HepG2 (cell line): ENCODE measurements around the gene DNMBP. TPM values are rescaled to one million over a fixed set of nuclear protein-coding genes. Genes with fewer than 3 reads are reported as not detected.

Source experiments
- CENPBD1 ChIP-seq: sonication (generic); formaldehyde crosslinking; IDR thresholded peaks from 2 replicates; pipeline ENCODE4 v1.8.0; 2022; ENCODE audit warnings: missing genetic modification reagents, low read depth, mild to moderate bottlenecking, borderline replicate concordance
- CREM ChIP-seq, 2 experiments: sonication (generic) in 1 of 2; formaldehyde crosslinking in 1 of 2; IDR thresholded peaks; 2 replicates each; pipeline versions ENCODE4 v1.4.0 to v1.6.1; 2016 to 2020; ENCODE audit warnings: antibody characterized with exemption in 1 of 2, mild to moderate bottlenecking in 1 of 2, missing genetic modification reagents in 1 of 2
- FOXO1 ChIP-seq: sonication (generic); formaldehyde crosslinking; IDR thresholded peaks from 2 replicates; pipeline ENCODE4 v1.4.0; 2020; ENCODE audit warnings: missing genetic modification reagents
- GATAD1 ChIP-seq: IDR thresholded peaks from 2 replicates; pipeline ENCODE4 v1.6.1; 2016; ENCODE audit warnings: missing genetic modification reagents, missing compliant biosample characterization
- HNRNPL ChIP-seq: fragments of 200-400 bp; formaldehyde crosslinking; IDR thresholded peaks from 2 replicates; pipeline ENCODE4 v1.6.1; 2017; ENCODE audit warnings: mild to moderate bottlenecking, low read depth, low read length
- JUNB ChIP-seq: sonication (generic); formaldehyde crosslinking; IDR thresholded peaks from 2 replicates; pipeline ENCODE4 v1.8.0; 2022; ENCODE audit warnings: missing genetic modification reagents, mild to moderate bottlenecking, borderline replicate concordance
- KLF11 ChIP-seq: IDR thresholded peaks from 2 replicates; pipeline ENCODE4 v1.6.1; 2016; ENCODE audit warnings: missing compliant biosample characterization
- MYC ChIP-seq: sonication (generic); formaldehyde crosslinking; IDR thresholded peaks from 2 replicates; pipeline ENCODE4 v1.9.0; 2021; ENCODE audit warnings: missing genetic modification reagents, borderline replicate concordance
- NFE2 ChIP-seq: sonication (generic); formaldehyde crosslinking; IDR thresholded peaks from 2 replicates; pipeline ENCODE4 v1.4.0; 2020; ENCODE audit warnings: missing genetic modification reagents
- NRL ChIP-seq: sonication (generic); formaldehyde crosslinking; IDR thresholded peaks from 2 replicates; pipeline ENCODE4 v1.5.0; 2020; ENCODE audit warnings: missing genetic modification reagents, mild to moderate bottlenecking, moderate library complexity, borderline replicate concordance
- RBM22 ChIP-seq: fragments of 200-400 bp; formaldehyde crosslinking; optimal IDR thresholded peaks from 2 replicates; pipeline ENCODE3; 2017; ENCODE audit warnings: mild to moderate bottlenecking, low read length, moderate library complexity
- RNF2 ChIP-seq: fragments of 450-650 bp; conservative IDR thresholded peaks from 2 replicates; pipeline ENCODE4 v1.6.1; 2016; ENCODE audit warnings: low read depth
- SATB2 ChIP-seq: sonication (generic); formaldehyde crosslinking; IDR thresholded peaks from 2 replicates; pipeline ENCODE4 v1.5.0; 2020; ENCODE audit warnings: missing genetic modification reagents
- SKI ChIP-seq: fragments of 450-650 bp; IDR thresholded peaks from one replicate; pipeline ENCODE4 v1.6.1; 2018; ENCODE audit warnings: mild to moderate bottlenecking; ENCODE audit not compliant: partially characterized antibody
- SRSF1 ChIP-seq: fragments of 200-400 bp; formaldehyde crosslinking; optimal IDR thresholded peaks from 2 replicates; pipeline ENCODE3; 2017; ENCODE audit warnings: mild to moderate bottlenecking, low read depth, low read length, moderate library complexity
- SRSF4 ChIP-seq: fragments of 200-400 bp; formaldehyde crosslinking; IDR thresholded peaks from one replicate; pipeline ENCODE4 v1.6.1; 2018; ENCODE audit warnings: mild to moderate bottlenecking, low read depth, low read length, moderate library complexity; ENCODE audit not compliant: poor library complexity, severe bottlenecking
- YY1 ChIP-seq: IDR thresholded peaks from 2 replicates; pipeline ENCODE4 v1.6.1; 2011; ENCODE audit warnings: low read length, low read depth, moderate library complexity, mild to moderate bottlenecking; ENCODE audit not compliant: insufficient read depth, insufficient replicate concordance
- ZBTB40 ChIP-seq, 2 experiments: fragments of 450-650 bp in 1 of 2; sonication (generic) in 1 of 2; formaldehyde crosslinking in 1 of 2; IDR thresholded peaks; 2 replicates each; pipeline versions ENCODE4 v1.6.1 to v1.8.0; 2016 to 2022; ENCODE audit warnings: antibody characterized with exemption in 1 of 2, mild to moderate bottlenecking in 1 of 2, missing genetic modification reagents in 1 of 2
- ZC3H13 ChIP-seq: sonication (generic); formaldehyde crosslinking; IDR thresholded peaks from 2 replicates; pipeline ENCODE4 v1.8.1; 2023; ENCODE audit warnings: mild to moderate bottlenecking, missing genetic modification reagents, moderate library complexity
- ZNF3 ChIP-seq: IDR thresholded peaks from 2 replicates; pipeline ENCODE4 v1.7.0; 2017; ENCODE audit warnings: inconsistent platforms
- ZNF333 ChIP-seq: sonication (generic); formaldehyde crosslinking; IDR thresholded peaks from 2 replicates; pipeline ENCODE4 v1.4.0; 2020; ENCODE audit warnings: mild to moderate bottlenecking, missing genetic modification reagents, borderline replicate concordance
- ZNF343 ChIP-seq: sonication (generic); formaldehyde crosslinking; IDR thresholded peaks from 2 replicates; pipeline ENCODE4 v1.4.0; 2020; ENCODE audit warnings: mild to moderate bottlenecking, missing genetic modification reagents
- ZNF766 ChIP-seq: sonication (generic); formaldehyde crosslinking; IDR thresholded peaks from 2 replicates; pipeline ENCODE4 v1.5.0; 2020; ENCODE audit warnings: missing genetic modification reagents, borderline replicate concordance
- polyA plus RNA-seq, 8 experiments: library from polyadenylated mRNA; depleted of rRNA in 3 of 8; stranded (reverse) in 7 of 8; unstranded in 1 of 8; fragments of >200 nt; fragmentation: Illumina TruSeq in 4 of 8; extraction: Trizol in 4 of 8; gene quantifications; 2 replicates each; pipeline versions ENCODE4 v1.2.1 to v1.2.3, GENCODE V29; 2011 to 2016; ENCODE audit warnings: low read depth in 4 of 8, missing spikeins in 1 of 8, mixed read lengths in 1 of 8; ENCODE audit not compliant: insufficient read depth in 1 of 8
- total RNA-seq, 5 experiments: library from RNA; depleted of rRNA; stranded (reverse); fragments of >200 nt; fragmentation: Illumina TruSeq; extraction: Trizol; gene quantifications; 2 replicates each; pipeline ENCODE4 v1.2.3, GENCODE V29; 2016; ENCODE audit warnings: low read depth in 1 of 5

The DNMBP gene
- total and polyA plus RNA-seq, 2 of the 13 experiments (the other 11 are each of a cell fraction or from before 2014, with no cell fraction given): 3.6 to 6.3 TPM

GRCh38 chr10:99849536-99849935, 160.2 kb downstream of the DNMBP start (continued):
- TF ChIP-seq GATAD1 (CRISPR knock-in tag): 0 out of 2 replicates have a peak, but pooled peaks have one; percentile 28
- no peak for TF ChIP-seq ZNF333 (CRISPR knock-in tag)
- TF ChIP-seq SRSF4: no peak
- no peak for TF ChIP-seq MYC (CRISPR knock-in tag)
- no peak for TF ChIP-seq ZNF3
- no peak for TF ChIP-seq SRSF1
- no peak for TF ChIP-seq NRL (CRISPR knock-in tag)
- no peak for TF ChIP-seq SKI
- TF ChIP-seq YY1: no peak
- TF ChIP-seq RBM22: no peak
- no peak for TF ChIP-seq JUNB (CRISPR knock-in tag)
- TF ChIP-seq SATB2: no peak
- no peak for TF ChIP-seq HNRNPL
- TF ChIP-seq NFE2 (CRISPR knock-in tag): no peak
- TF ChIP-seq CENPBD1: no peak
- no peak for TF ChIP-seq ZNF343 (CRISPR knock-in tag)
- TF ChIP-seq RNF2: no peak
- TF ChIP-seq ZC3H13 (CRISPR knock-in tag): no peak
- TF ChIP-seq FOXO1 (CRISPR knock-in tag): no peak; the same call in 1 of the 2 replicates
- no peak for TF ChIP-seq ZBTB40 (IDR thresholded peaks at IDR 0.05)
- no peak for TF ChIP-seq ZBTB40 (CRISPR knock-in tag; IDR thresholded peaks at IDR 0.05)
- no peak for TF ChIP-seq ZNF766 (CRISPR knock-in tag)
- peak; percentile 54; the same call in 1 of the 2 replicates for TF ChIP-seq CREM (IDR thresholded peaks at IDR 0.05)
- TF ChIP-seq CREM (CRISPR knock-in tag; IDR thresholded peaks at IDR 0.05): no peak
- TF ChIP-seq KLF11: no peak
